Cardiac fibroblast (primary cell): ENCODE measurements around the gene TEX51.

Experiments
- DNase-seq, 2 donors: peaks; one replicate each; pipeline versions ENCODE4 v3.0.0 to v3.0.0-alpha.2; 2010; ENCODE audit warnings: low read depth in 2 of 2
- H3K4me3 ChIP-seq, 2 donors: replicated peaks in 1 of 2; 1 replicate in 1 of 2; 2 replicates in 1 of 2; pipeline ENCODE4 v1.5.1; 2011; ENCODE audit warnings: low read depth in 2 of 2, low read length in 2 of 2, mild to moderate bottlenecking in 2 of 2, moderate library complexity in 1 of 2
- CTCF ChIP-seq: IDR thresholded peaks from one replicate; pipeline ENCODE4 v1.5.1; 2011; ENCODE audit warnings: low read depth, mild to moderate bottlenecking, low read length, inconsistent platforms

The TEX51 gene

GRCh38 chr2:126880817-126881216 lies 17.9 kb upstream of the TEX51 start:
- H3K4me3 ChIP-seq: no peak overlapping the region
- TF ChIP-seq CTCF: no peak
- DNase-seq: no peak

- no peak overlapping the region for H3K4me3 ChIP-seq
- TF ChIP-seq CTCF: no peak
- DNase-seq: no peak
Measured at GRCh38 chr2:126881591-126881990, 17.1 kb upstream of the TEX51 start.

- H3K4me3 ChIP-seq: no peak overlapping the region
- TF ChIP-seq CTCF: no peak
- no peak for DNase-seq
Measured at GRCh38 chr2:126882181-126882580, 16.5 kb upstream of the TEX51 start.

DNA sequence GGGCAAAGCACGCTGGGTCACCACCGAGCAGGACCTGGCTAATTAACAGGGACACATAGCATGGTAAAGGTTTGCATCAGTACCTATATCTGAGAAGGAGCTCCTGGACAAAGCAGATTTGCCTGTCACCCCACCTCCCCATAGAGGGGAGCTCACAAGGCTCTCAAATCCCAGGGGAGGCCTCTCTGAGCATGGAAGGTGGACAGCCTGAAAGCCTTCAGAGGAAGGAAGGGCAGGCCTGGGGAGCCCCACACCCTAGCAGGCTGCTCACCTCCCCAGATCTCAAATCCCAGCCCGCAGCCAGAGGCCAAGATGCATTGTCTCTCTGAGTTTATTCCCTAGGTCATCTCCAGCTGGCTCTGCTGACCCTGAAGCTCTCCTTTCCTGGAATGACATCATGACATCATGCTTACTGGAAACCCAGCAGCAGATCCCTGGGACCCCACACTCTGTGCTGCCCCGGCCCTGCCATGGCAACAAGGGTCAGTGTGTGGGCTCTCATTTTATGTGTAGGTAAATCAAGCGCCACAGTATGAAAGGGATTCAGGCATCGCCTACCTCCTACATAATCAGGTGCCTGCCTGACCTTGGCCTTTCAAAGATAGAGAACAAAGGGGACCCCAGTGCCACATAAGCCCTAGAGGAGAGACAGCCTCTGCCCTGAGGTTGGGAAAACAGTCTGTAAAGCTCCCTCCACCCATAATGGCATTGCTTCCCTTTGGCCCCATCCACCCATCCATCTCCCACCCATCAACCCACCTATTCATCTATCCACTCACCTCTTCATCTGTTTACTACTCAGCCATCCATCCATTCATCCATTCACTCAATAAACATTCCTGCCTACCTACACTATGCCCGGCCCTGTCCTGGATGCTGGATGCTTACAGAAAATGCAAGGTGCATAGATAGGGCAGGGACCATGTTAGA lies 15.7 kb upstream of the TEX51 start:
- no peak for DNase-seq
- no peak overlapping the region for H3K4me3 ChIP-seq
- TF ChIP-seq CTCF: no peak

GRCh38 chr2:126883666-126884040 lies 15.0 kb upstream of the TEX51 start:
- no peak for DNase-seq
- no peak for TF ChIP-seq CTCF

GRCh38 chr2:126884861-126885750 lies 13.6 kb upstream of the TEX51 start:
- no peak overlapping the region for H3K4me3 ChIP-seq
- no peak for DNase-seq

More at GRCh38 chr2:126883666-126884040, 15.0 kb upstream of the TEX51 start:
- H3K4me3 ChIP-seq: no peak overlapping the region

More at GRCh38 chr2:126884861-126885750, 13.6 kb upstream of the TEX51 start:
- no peak for TF ChIP-seq CTCF
